Activated naive CD8-positive, alpha-beta T cell (primary cell): ENCODE measurements around the gene RABAC1.

ENCODE experiments used
- H3K27ac Mint-ChIP-seq: one replicate; pipeline ENCODE4 v1.8.0; 2021; ENCODE audit warnings: mixed read lengths
- H3K27me3 Mint-ChIP-seq: one replicate; pipeline ENCODE4 v1.8.0; 2021; ENCODE audit warnings: mixed read lengths
- H3K36me3 Mint-ChIP-seq: one replicate; pipeline ENCODE4 v1.8.0; 2021; ENCODE audit warnings: mixed read lengths
- H3K4me1 Mint-ChIP-seq: one replicate; pipeline ENCODE4 v1.8.0; 2021; ENCODE audit warnings: low read depth, mixed read lengths
- H3K4me3 Mint-ChIP-seq: one replicate; pipeline ENCODE4 v1.8.0; 2021; ENCODE audit warnings: mild to moderate bottlenecking, mixed read lengths
- H3K9me3 Mint-ChIP-seq: one replicate; pipeline ENCODE4 v1.8.0; 2021; ENCODE audit warnings: low read depth, mixed read lengths

RABAC1 gene

DNA sequence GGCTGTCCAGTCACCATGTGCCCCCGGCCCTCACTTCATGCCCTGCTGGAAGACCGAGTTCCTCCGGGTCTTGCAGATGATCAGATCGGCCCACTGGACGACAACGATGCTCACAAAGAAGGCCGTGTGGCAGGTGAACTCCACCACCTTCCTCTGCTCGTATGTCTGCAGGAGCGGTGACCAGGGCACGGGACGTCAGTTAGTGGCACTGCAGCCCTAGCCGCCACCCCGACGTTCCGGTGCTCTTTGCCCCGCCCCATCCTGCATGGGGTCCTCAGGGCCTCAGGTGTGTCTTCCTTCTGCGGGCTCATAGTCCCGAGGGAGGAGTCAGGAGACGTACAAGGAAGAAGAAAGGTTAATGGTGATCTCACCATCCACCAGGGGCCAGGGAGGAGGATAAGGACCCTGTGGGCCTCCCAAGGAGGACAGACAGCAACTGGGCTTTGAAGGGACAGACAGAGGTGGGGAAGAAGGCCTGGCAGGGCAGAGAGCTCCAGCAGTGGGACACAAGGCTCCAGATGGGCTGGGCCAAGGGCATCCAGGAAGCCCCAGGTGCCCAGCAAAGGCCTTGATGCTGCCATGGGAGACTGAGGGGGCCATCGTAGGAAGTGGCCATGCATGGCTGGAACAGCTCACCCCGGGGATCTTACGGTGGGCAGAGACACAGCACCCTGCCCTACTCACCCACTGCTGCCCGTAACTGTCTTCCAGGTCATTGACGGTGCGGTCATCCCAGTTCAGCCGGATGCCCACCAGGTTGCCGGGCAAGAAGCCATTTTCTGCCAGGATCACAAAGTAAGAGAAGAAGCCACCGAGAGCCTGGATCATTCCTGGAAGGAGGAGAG is 9.9 kb upstream of the RABAC1 start:
- H3K9me3 Mint-ChIP-seq, result no peaks in the 10 kb centered on the region

DNA sequence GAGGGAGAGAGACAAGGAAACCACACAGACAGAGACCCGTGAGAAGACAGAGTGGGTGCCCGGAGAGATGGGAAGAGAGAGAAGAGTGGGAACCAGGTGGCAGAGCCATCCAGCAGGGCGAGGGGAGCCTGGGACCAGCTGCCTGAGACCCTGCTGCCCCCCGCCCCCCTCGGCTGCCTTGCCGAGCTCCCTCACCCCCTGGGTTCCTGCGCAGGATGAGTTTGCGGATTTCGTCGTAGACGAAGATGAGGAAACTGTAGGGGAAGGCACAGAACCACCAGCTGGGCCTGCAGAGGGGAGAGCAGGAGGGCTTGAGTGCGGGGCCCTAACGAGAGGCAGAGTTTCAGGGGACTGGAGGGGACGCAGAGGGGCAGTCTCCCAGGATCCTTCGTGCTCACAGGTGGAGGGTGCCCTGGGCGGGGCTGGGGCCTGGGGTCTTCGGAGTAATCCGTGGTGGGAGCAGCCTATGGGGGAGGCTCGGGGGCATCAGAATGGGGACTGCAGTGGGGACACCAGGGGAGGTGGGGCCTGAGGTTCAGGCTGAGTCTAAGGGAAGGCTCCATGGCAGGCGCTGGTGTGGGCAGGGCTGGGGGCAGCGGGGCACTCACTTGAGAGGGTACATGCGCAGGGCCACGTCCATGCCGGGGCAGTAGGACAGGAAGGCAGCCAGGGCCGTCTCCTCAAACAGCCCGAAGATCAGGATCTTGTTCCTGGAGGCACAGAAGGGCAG is 8.1 kb upstream of the RABAC1 start:
- no peak overlapping the region for H3K27ac Mint-ChIP-seq
- H3K4me1 Mint-ChIP-seq, result peaks cover 1% of the 10 kb centered on the region
- H3K36me3 Mint-ChIP-seq, result peaks cover 4% of the 10 kb centered on the region

More for the DNA sequence above, 9.9 kb upstream of the RABAC1 start:
- H3K4me1 Mint-ChIP-seq, result peaks cover 1% of the 10 kb centered on the region
- H3K4me3 Mint-ChIP-seq, result no peak overlapping the region
- no peak overlapping the region for H3K27ac Mint-ChIP-seq
- H3K27me3 Mint-ChIP-seq, result no peaks in the 10 kb centered on the region
- peaks cover 4% of the 10 kb centered on the region for H3K36me3 Mint-ChIP-seq

DNA sequence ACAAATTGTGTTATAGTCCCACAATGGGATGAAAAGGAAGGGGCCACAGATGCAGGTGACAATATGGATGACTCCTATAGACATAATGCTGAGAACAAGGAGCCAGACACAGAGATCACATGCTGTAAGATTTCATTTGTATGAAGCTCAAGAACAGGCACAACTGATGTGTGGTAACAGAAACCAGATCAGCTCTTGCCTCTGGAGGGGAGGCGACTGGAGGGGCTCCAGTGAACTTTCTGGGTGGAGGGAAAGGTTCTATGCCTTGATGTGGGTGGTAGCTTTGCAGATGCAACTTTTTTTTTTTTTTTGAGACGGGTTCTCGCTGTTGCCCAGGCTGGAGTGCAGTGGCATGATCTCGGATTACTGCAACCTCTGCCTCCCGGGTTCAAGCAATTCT is 6.0 kb upstream of the RABAC1 start:
- Mint-ChIP-seq H3K27me3 (no peaks in the 10 kb centered on the region), H3K4me3 (no peak overlapping the region), H3K9me3 (no peaks in the 10 kb centered on the region), H3K4me1 (peaks cover 1% of the 10 kb centered on the region), H3K36me3 (peaks cover 2% of the 10 kb centered on the region), H3K27ac (no peak overlapping the region)

More for the DNA sequence above, 8.1 kb upstream of the RABAC1 start:
- Mint-ChIP-seq H3K9me3 (no peaks in the 10 kb centered on the region), H3K4me3 (no peak overlapping the region), H3K27me3 (no peaks in the 10 kb centered on the region)

DNA sequence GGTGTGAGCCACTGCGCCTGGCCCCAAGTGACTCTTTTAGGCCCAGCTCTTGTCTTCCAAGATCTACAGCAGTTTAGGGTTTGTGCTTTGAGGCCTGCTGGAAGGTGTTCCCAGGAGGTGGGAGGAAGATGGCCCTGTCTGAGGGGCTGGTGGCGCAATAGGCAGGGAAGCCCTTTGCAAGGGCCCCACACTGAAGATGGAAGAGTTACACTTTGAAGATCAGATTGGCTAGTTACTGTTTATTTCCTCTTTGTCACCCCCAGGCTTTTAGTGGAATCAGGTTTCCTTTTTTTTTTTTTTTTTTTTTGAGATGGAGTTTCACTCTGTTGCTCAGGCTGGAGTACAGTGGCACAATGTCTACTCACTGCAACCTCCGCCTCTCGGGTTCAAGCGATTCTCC is 1.9 kb upstream of the RABAC1 start:
- Mint-ChIP-seq H3K9me3 (no peaks in the 10 kb centered on the region), H3K4me1 (peaks cover 17% of the 10 kb centered on the region), H3K27ac (no peak overlapping the region), H3K4me3 (no peak overlapping the region), H3K36me3 (no peaks in the 10 kb centered on the region), H3K27me3 (no peaks in the 10 kb centered on the region)

DNA sequence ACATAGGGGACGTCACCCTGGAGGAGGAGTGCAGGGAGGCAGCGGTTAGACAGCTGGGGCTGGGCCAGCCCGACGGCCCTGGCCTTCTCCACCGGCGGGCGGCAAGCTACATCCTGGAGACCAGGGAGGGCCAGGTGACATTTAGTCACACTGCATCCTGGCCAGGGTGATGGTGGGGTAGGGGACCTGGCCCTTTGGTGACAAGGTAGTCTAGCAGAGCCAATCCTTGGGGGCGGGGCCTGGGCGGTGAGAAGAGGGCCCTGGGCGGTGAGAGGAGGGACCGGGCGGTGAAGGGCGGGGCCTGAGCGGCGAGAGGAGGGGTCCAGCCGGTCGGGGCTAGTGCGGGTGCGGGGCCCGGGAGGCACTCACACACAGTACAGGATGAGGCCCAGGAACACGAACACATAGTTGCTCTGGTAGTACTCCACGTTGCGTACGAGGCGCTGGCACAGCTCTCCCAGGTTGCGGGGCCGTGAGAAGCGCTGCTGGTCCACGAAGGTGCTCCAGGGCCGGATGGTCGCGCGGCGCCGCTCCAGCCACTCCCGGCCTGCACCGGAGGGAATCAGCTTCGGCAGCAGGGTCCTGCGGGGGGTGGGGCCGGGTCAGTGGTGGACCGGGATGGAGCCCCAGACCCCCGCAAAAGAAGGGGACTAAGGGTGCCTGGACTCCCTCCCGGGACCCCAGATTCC is 610 bp downstream of the RABAC1 start:
- H3K4me1 Mint-ChIP-seq, result peaks cover 16% of the 10 kb centered on the region
- H3K27ac Mint-ChIP-seq, result peak overlapping the region; percentile 71
- no peaks in the 10 kb centered on the region for H3K27me3 Mint-ChIP-seq
- H3K4me3 Mint-ChIP-seq, result peak overlapping the region; percentile 98
- H3K9me3 Mint-ChIP-seq, result no peaks in the 10 kb centered on the region
- H3K36me3 Mint-ChIP-seq, result no peaks in the 10 kb centered on the region

DNA sequence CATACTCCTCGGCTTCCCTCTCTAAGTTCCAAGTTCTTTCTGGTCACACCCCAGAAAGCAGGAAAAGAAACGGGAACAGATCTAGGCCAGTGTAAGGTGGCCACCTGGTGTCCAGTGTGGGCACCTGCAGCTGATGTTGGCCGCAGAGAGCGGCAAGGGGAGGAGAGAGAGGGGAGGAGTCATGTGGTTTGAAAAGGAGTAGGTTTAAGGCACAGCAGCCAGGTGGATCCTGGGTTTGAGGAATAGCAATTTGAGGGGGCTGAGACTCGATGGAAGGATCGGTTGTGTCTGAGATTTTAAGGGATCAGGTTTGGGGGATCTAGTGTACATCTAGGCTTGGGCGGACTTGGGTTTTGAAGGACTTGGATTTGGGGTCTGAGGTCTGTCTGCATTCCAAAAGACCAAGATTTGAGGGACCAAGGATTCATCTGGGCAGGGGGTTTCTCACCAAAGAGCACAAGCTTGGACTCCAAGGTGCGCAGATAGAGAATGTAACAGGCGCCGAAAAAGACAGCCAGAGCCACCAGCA is 1.2 kb downstream of the RABAC1 start:
- Mint-ChIP-seq H3K27me3 (no peaks in the 10 kb centered on the region), H3K4me1 (peaks cover 16% of the 10 kb centered on the region), H3K4me3 (peak overlapping the region; percentile 98), H3K36me3 (no peaks in the 10 kb centered on the region), H3K9me3 (no peaks in the 10 kb centered on the region), H3K27ac (peak overlapping the region; percentile 71)

DNA sequence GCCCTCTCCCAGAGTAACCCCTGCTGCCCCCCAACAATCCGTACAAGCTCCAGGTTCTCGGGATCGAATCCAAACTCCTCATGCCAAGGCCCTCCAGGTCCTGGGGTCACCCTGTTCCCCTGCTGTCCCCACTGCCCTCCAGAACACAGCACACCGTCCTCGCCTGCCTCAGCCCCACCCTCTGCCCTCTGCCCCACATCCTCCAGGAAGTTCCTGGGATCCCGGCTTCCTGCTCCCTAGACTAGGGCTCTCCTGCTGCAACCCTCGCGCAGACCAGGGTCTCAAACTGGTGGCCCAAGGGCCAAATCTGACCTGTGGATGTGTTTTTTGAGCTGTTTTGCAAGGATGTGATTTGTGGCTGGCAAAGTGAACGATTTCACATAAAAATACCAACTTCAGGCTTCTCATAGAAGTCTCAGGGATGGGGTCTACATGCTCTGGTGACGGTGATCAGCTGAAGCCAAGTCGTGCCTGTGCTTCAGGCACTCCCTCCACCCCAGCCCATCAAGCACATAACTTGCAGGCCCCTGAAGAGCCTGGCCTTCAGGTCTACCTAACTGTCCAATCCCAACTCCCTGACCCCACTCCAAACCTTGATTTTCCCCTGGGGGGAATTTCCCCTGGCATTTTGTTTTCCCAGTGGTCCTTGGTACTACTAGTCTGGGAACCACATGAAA is 1.8 kb downstream of the RABAC1 start:
- no peaks in the 10 kb centered on the region for H3K9me3 Mint-ChIP-seq
- peak overlapping the region; percentile 98 for H3K4me3 Mint-ChIP-seq
- H3K36me3 Mint-ChIP-seq, result no peaks in the 10 kb centered on the region
- peaks cover 16% of the 10 kb centered on the region for H3K4me1 Mint-ChIP-seq
- no peaks in the 10 kb centered on the region for H3K27me3 Mint-ChIP-seq
- H3K27ac Mint-ChIP-seq, result peak overlapping the region; percentile 71

DNA sequence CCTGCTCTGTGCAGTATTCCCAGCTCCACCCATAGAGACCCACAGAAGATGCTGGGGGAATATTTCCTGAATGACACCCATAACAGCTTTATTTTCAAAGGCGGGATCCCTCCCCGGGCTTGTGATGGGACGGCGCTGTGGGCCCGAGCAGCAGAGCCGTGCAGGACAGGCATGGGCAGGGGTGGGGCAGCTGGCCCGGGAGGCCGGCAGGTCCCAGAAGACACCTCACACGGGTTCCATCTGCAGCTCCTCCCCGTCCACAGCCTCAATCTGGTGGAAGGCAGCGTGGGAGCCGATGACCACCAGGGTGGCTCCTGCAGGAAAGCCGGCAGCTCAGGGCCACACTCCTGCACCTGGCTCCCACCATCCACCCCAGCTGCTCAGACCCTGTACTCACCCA is 2.5 kb downstream of the RABAC1 start:
- Mint-ChIP-seq H3K27ac (no peak overlapping the region), H3K4me1 (peaks cover 19% of the 10 kb centered on the region), H3K4me3 (peak overlapping the region; percentile 27)

DNA sequence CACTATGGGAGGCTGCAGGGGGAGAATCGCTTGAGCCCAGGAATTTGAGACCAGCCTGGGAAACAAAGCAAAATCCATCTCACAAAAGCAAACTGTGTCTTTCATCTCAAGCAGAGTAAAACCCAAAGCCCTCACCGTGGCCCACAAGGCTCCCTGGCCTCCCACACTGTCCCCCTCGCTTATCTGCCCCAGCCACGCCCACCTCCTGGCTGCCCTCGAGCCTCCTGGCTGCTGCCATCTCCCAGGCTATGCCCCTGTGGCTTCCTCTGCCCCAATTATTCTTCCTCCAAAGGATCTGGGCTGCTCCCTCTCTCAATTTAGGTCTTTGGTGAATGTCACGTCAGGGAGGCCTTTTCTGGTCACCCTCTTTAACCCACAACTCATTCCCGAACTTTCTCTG is 3.6 kb downstream of the RABAC1 start:
- Mint-ChIP-seq H3K4me3 (no peak overlapping the region), H3K4me1 (peaks cover 22% of the 10 kb centered on the region), H3K27ac (no peak overlapping the region)

More for the DNA sequence above, 2.5 kb downstream of the RABAC1 start:
- Mint-ChIP-seq H3K27me3 (no peaks in the 10 kb centered on the region), H3K9me3 (no peaks in the 10 kb centered on the region), H3K36me3 (no peaks in the 10 kb centered on the region)

DNA sequence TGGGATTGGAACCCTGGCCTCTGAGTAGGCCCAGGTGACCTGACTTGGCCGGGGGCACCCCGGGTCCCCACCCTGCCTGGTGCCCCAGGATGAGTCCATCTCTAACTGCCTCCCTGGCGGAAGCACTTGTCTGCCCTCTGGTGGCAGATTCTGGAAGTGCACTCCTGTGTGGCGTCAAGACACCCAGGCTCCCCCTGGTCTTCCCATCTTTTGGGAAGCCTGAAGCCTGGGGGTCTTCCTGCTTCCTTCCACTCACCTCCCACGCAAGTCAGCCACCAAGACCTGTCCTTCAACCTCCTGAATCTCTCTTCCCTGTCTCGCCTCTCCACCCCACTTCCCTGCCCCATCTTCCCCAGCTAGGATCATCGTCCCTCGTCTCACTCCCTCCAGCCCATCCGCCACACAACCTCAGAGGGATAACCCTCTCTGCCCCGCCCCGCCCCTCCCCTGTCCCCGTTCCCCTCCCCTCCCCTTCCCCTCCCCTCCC is 7.4 kb downstream of the RABAC1 start:
- H3K9me3 Mint-ChIP-seq, result no peaks in the 10 kb centered on the region
- H3K27ac Mint-ChIP-seq, result no peak overlapping the region
- no peaks in the 10 kb centered on the region for H3K27me3 Mint-ChIP-seq
- H3K36me3 Mint-ChIP-seq, result peaks cover 2% of the 10 kb centered on the region
- peaks cover 21% of the 10 kb centered on the region for H3K4me1 Mint-ChIP-seq
- H3K4me3 Mint-ChIP-seq, result no peak overlapping the region

More for the DNA sequence above, 3.6 kb downstream of the RABAC1 start:
- Mint-ChIP-seq H3K36me3 (no peaks in the 10 kb centered on the region), H3K27me3 (no peaks in the 10 kb centered on the region), H3K9me3 (no peaks in the 10 kb centered on the region)

DNA sequence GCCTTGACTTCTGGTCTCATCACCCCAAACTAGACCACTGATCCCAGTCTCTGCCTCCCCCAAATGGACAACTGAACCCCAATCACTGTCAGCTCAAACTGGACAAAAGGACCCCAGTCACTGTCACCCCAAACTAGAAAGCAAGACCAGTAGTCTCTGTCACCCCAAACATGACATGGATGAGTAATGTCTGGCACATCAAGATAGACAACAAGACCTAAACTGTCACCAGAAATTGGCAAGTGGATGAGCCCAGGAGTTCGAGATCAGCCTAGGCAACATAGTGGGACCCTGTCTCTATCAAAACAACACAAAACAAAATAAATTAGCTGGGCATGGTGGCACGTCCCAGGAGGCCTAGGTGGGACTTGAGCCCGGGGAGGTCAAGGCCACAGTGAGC is 12.0 kb downstream of the RABAC1 start:
- H3K4me1 Mint-ChIP-seq, result peaks cover 49% of the 10 kb centered on the region
- H3K36me3 Mint-ChIP-seq, result peaks cover 2% of the 10 kb centered on the region
- H3K27me3 Mint-ChIP-seq, result no peaks in the 10 kb centered on the region
- peak overlapping the region; percentile 96 for H3K27ac Mint-ChIP-seq
- peak overlapping the region; percentile 74 for H3K4me3 Mint-ChIP-seq
- H3K9me3 Mint-ChIP-seq, result no peaks in the 10 kb centered on the region

DNA sequence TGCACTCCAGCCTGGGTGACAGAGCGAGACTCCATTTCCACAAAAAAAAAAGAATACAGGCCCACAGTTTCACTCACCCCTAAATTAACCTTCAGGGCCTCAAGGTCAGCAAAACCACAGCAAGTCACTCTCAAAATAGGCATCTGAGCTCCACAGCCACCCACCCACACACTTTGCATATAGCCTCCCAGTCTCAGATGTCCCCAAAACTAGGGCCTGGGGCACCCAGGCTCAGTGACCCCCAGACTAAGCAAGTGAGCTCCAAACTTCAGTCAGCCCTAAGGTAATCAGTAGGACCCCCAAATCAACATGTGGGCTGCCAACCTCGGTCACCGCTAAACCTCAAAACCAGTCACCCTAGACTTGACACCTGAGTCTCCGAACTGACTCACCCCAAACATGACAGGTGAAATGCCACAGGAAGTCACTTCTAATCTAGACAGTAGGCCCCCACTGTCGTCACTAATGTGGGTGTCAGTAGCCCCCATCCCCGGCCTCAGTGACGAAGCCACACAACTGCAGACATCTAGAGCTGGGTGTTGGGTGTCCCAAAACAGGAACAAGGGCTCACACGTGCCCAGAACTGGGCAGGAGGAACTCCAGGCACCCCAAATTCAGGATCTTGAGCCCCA is 13.9 kb downstream of the RABAC1 start:
- no peaks in the 10 kb centered on the region for H3K27me3 Mint-ChIP-seq
- H3K36me3 Mint-ChIP-seq, result peaks cover 2% of the 10 kb centered on the region
- H3K27ac Mint-ChIP-seq, result peak overlapping the region; percentile 97
- H3K4me3 Mint-ChIP-seq, result peak overlapping the region; percentile 81
- H3K9me3 Mint-ChIP-seq, result no peaks in the 10 kb centered on the region
- peaks cover 52% of the 10 kb centered on the region for H3K4me1 Mint-ChIP-seq

DNA sequence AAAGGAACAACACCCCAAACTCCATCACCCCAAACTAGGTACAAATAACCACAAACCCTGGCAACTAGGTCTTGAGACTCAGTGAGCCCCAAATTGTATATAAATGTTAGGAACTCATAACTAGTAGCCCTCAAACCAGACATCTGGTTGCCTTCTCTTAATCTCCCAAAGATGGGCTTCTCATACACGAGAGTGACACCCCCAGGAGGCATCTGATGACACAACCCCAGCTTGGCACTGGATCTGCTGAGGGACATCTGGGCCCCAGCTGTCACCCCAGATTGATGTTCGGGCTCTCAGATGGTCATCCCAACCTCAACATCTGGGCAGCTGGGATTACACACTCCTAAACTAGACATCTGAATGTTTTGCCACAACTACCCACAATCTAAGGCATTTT is 14.8 kb downstream of the RABAC1 start:
- H3K27ac Mint-ChIP-seq, result peak overlapping the region; percentile 97
- H3K4me3 Mint-ChIP-seq, result peak overlapping the region; percentile 25
- H3K9me3 Mint-ChIP-seq, result no peaks in the 10 kb centered on the region
- H3K36me3 Mint-ChIP-seq, result peaks cover 2% of the 10 kb centered on the region
- H3K27me3 Mint-ChIP-seq, result no peaks in the 10 kb centered on the region
- peaks cover 53% of the 10 kb centered on the region for H3K4me1 Mint-ChIP-seq
